Myometrial cell (primary cell): ENCODE results near the gene PRSS16. TPM values are rescaled to one million over a fixed set of nuclear protein-coding genes. Genes with fewer than 3 reads are reported as not detected.

Experiments
- total RNA-seq: library from RNA; depleted of rRNA; stranded (reverse); fragments of >200 nt; gene quantifications from 2 replicates; pipeline ENCODE4 v1.2.3, GENCODE V29; 2015

The PRSS16 gene
- 2.3 and 2.8 TPM in 2 replicates for total RNA-seq

GRCh38 chr6:27247133-27247836 lies at the start of gene PRSS16:
TSS of gene PRSS16 (plus strand) at chr6:27247701. CDS start at chr6:27247738, 37 bp downstream.

Other genes starting within 250 kb of the PRSS16 start
- not detected in 2 replicates for gene POM121L2, start 64.6 kb downstream of the PRSS16 start, total RNA-seq
- gene ZNF391, start 141.1 kb downstream of the PRSS16 start, total RNA-seq: 1.2 and 3.4 TPM in 2 replicates
- 3.2 and 3.5 TPM in 2 replicates for gene ZNF184, start 225.4 kb downstream of the PRSS16 start, total RNA-seq